A549 (cell line): ENCODE data around the gene CDC42BPB. TPM values are rescaled to one million over a fixed set of nuclear protein-coding genes. Genes with fewer than 3 reads are reported as not detected.

Source experiments
- ATAC-seq, 2 experiments: fragments of 200-7000 bp in 1 of 2; fragments of >200 bp in 1 of 2; cut with Nextera tagmentation in 1 of 2; cut with Tn5 transposase in 1 of 2; 3 replicates each; pipeline versions ENCODE4 v1.8.0 to v1.9.1; 2018 to 2020; ENCODE audit warnings: mild to moderate bottlenecking in 1 of 2, moderate library complexity in 1 of 2
- CTCF ChIA-PET: fragments of 300-600 bp; sonication (Branson Sonifier 250); formaldehyde crosslinking; extraction: SDS; loops from one replicate; lab custom pipeline; 2021; ENCODE audit warnings: antibody characterized with exemption, inconsistent platforms; lab: Yijun Ruan, JAX
- POLR2A ChIA-PET: fragments of 350-600 bp; formaldehyde crosslinking; extraction: SDS; loops from one replicate; lab custom pipeline; 2021; ENCODE audit warnings: antibody characterized with exemption, inconsistent platforms; lab: Yijun Ruan, JAX
- DNase-seq, 2 experiments: peaks; one replicate each; pipeline versions ENCODE4 v3.0.0 to v3.0.0-alpha.2; 2011 to 2016; ENCODE audit warnings: low read depth in 1 of 2, low spot score in 1 of 2
- FAIRE-seq: peaks from 2 replicates; lab custom pipeline; 2011; peaks lifted over from hg19 to GRCh38; lab: Jason Lieb, UNC
- H3K27ac ChIP-seq, 2 experiments: fragments of >200 bp; sonication (Bioruptor Twin); formaldehyde crosslinking; 3 replicates each; pipeline ENCODE4 v1.5.1; 2016 to 2017
- H3K4me1 ChIP-seq: fragments of >200 bp; sonication (Bioruptor Twin); formaldehyde crosslinking; 3 replicates; pipeline ENCODE4 v1.6.1; 2016
- H3K4me2 ChIP-seq: fragments of >200 bp; sonication (Bioruptor Twin); formaldehyde crosslinking; 3 replicates; pipeline ENCODE4 v1.6.1; 2016
- H3K4me3 ChIP-seq: fragments of >200 bp; sonication (Bioruptor Twin); formaldehyde crosslinking; 3 replicates; pipeline ENCODE4 v1.5.1; 2016
- H3K9me3 ChIP-seq: fragments of >200 bp; sonication (Bioruptor Twin); formaldehyde crosslinking; 3 replicates; pipeline ENCODE4 v1.6.1; 2016
- CBX8 ChIP-seq: fragments of 200-600 bp; sonication (generic); IDR thresholded peaks from 2 replicates; pipeline ENCODE4 v1.6.1; 2016
- CHD4 ChIP-seq: fragments of 200-600 bp; sonication (generic); IDR thresholded peaks from 2 replicates; pipeline ENCODE4 v1.6.1; 2016; ENCODE audit warnings: antibody characterized with exemption, mild to moderate bottlenecking, borderline replicate concordance
- EP300 ChIP-seq, 2 experiments: fragments of >200 bp; sonication (Bioruptor Twin); formaldehyde crosslinking; IDR thresholded peaks; 2 replicates in 1 of 2; 3 replicates in 1 of 2; pipeline ENCODE4 v1.6.1; 2016 to 2017
- ESRRA ChIP-seq: fragments of 150-350 bp; IDR thresholded peaks from 2 replicates; pipeline ENCODE4 v1.6.1; 2014; ENCODE audit warnings: mild to moderate bottlenecking, low read length, borderline replicate concordance
- FOSL2 ChIP-seq, 2 experiments: fragments of 450-650 bp in 1 of 2; fragments of >200 bp in 1 of 2; sonication (Bioruptor Twin) in 1 of 2; formaldehyde crosslinking; IDR thresholded peaks; 2 replicates each; pipeline versions ENCODE4 v1.5.0 to v1.6.1; 2016 to 2020; ENCODE audit warnings: mild to moderate bottlenecking in 1 of 2, moderate library complexity in 1 of 2
- FOXS1 ChIP-seq: fragments of 250-450 bp; sonication (Bioruptor Pico); IDR thresholded peaks from 2 replicates; pipeline ENCODE4 v1.5.0; 2020; ENCODE audit warnings: mild to moderate bottlenecking, moderate library complexity
- GATA3 ChIP-seq: IDR thresholded peaks from 2 replicates; pipeline ENCODE4 v1.6.1; 2012; ENCODE audit warnings: borderline replicate concordance
- HEYL ChIP-seq: fragments of 250-450 bp; sonication (Bioruptor Pico); IDR thresholded peaks from 2 replicates; pipeline ENCODE4 v1.8.0; 2021; ENCODE audit warnings: mild to moderate bottlenecking, moderate library complexity
- HOXB5 ChIP-seq: fragments of 250-450 bp; sonication (Bioruptor Pico); IDR thresholded peaks from 2 replicates; pipeline ENCODE4 v1.5.0; 2020; ENCODE audit warnings: mild to moderate bottlenecking, moderate library complexity
- JUN ChIP-seq, 2 experiments: fragments of >200 bp; sonication (Bioruptor Twin); formaldehyde crosslinking; IDR thresholded peaks; 2 replicates in 1 of 2; 3 replicates in 1 of 2; pipeline ENCODE4 v1.6.1; 2016 to 2017
- KDM1A ChIP-seq: fragments of 200-600 bp; sonication (generic); IDR thresholded peaks from 2 replicates; pipeline ENCODE4 v1.6.1; 2016; ENCODE audit warnings: low read depth, mild to moderate bottlenecking
- MAFK ChIP-seq: fragments of 450-650 bp; IDR thresholded peaks from 2 replicates; pipeline ENCODE4 v1.6.1; 2014; ENCODE audit not compliant: partially characterized antibody
- NPAS2 ChIP-seq: fragments of 250-450 bp; sonication (Bioruptor Pico); IDR thresholded peaks from 2 replicates; pipeline ENCODE4 v1.8.0; 2022; ENCODE audit warnings: mild to moderate bottlenecking, moderate library complexity, borderline replicate concordance
- PHF8 ChIP-seq: fragments of 200-600 bp; sonication (generic); IDR thresholded peaks from 2 replicates; pipeline ENCODE4 v1.6.1; 2016; ENCODE audit warnings: low read depth, mild to moderate bottlenecking, antibody characterized with exemption, moderate library complexity, borderline replicate concordance
- POLR2AphosphoS2 ChIP-seq: conservative IDR thresholded peaks from 2 replicates; pipeline ENCODE4 v1.6.1; 2012; ENCODE audit warnings: low read length, improper control_type of control experiment, inconsistent platforms
- RAD21 ChIP-seq, 2 experiments: fragments of >200 bp in 1 of 2; sonication (Bioruptor Twin) in 1 of 2; formaldehyde crosslinking in 1 of 2; IDR thresholded peaks in 1 of 2; conservative IDR thresholded peaks in 1 of 2; 2 replicates in 1 of 2; 3 replicates in 1 of 2; pipeline ENCODE4 v1.6.1; 2012 to 2018; ENCODE audit warnings: inconsistent platforms in 1 of 2
- SMC3 ChIP-seq: fragments of >200 bp; sonication (Bioruptor Twin); formaldehyde crosslinking; IDR thresholded peaks from 3 replicates; pipeline ENCODE4 v1.6.1; 2018; ENCODE audit warnings: inconsistent platforms
- TFCP2L1 ChIP-seq: fragments of 250-450 bp; sonication (Bioruptor Pico); IDR thresholded peaks from 2 replicates; pipeline ENCODE4 v1.5.0; 2021; ENCODE audit warnings: mild to moderate bottlenecking
- TP53 ChIP-seq: fragments of 250-450 bp; sonication (Bioruptor Pico); IDR thresholded peaks from 2 replicates; pipeline ENCODE4 v1.5.0; 2021; ENCODE audit warnings: mild to moderate bottlenecking, moderate library complexity
- ZC3H11A ChIP-seq: fragments of 450-650 bp; IDR thresholded peaks from 2 replicates; pipeline ENCODE4 v1.6.1; 2014; ENCODE audit warnings: antibody characterized with exemption, mild to moderate bottlenecking
- ZNF302 ChIP-seq: fragments of 250-450 bp; sonication (Bioruptor Pico); IDR thresholded peaks from 2 replicates; pipeline ENCODE4 v1.9.0; 2021; ENCODE audit warnings: inconsistent platforms, mild to moderate bottlenecking, moderate library complexity
- WGBS: methylation state at CpG from one replicate; pipeline ENCODE4 v1.1.6; 2017; ENCODE audit errors: missing lambda C conversion rate; 5-methylcytosine and 5-hydroxymethylcytosine counted together
- polyA plus RNA-seq, 4 experiments: library from polyadenylated mRNA; depleted of rRNA in 3 of 4; stranded (reverse); fragments of >200 nt; fragmentation: RNase III in 1 of 4; extraction: RNeasy Plus Mini Kit Qiagen cat#74134 plus additional on column Dnase treatment in 1 of 4; gene quantifications; 2 replicates in 3 of 4; 3 replicates in 1 of 4; pipeline ENCODE4 v1.2.3, GENCODE V29; 2011 to 2017
- TF ChIP-seq, protein P1 (sequence below): IDR thresholded peaks from 2 replicates; pipeline ENCODE4 v1.6.1; 2012; ENCODE audit warnings: low read depth, borderline replicate concordance
- TF ChIP-seq, protein P2 (sequence below): fragments of 150-350 bp; IDR thresholded peaks from 2 replicates; pipeline ENCODE4 v1.6.1; 2014; ENCODE audit warnings: low read depth, mild to moderate bottlenecking, low read length
- TF ChIP-seq, protein P3 (sequence below): fragments of >200 bp; sonication (Bioruptor Twin); formaldehyde crosslinking; IDR thresholded peaks from 3 replicates; pipeline ENCODE4 v1.5.1; 2016
- TF ChIP-seq, protein P4 (sequence below): fragments of 450-650 bp; IDR thresholded peaks from 2 replicates; pipeline ENCODE4 v1.6.1; 2014; ENCODE audit warnings: antibody characterized with exemption
- TF ChIP-seq, protein P5 (sequence below): fragments of 250-450 bp; sonication (Bioruptor Pico); IDR thresholded peaks from 2 replicates; pipeline ENCODE4 v1.5.0; 2021; ENCODE audit warnings: mild to moderate bottlenecking, moderate library complexity, borderline replicate concordance
- TF ChIP-seq, protein P6 (sequence below): fragments of >200 bp; sonication (Bioruptor Twin); formaldehyde crosslinking; IDR thresholded peaks from 3 replicates; pipeline ENCODE4 v1.6.1; 2016

The CDC42BPB gene
- polyA plus RNA-seq, 2 of the 4 experiments (the other 2 are of a cell fraction), result 56.4 to 57.1 TPM

DNA sequence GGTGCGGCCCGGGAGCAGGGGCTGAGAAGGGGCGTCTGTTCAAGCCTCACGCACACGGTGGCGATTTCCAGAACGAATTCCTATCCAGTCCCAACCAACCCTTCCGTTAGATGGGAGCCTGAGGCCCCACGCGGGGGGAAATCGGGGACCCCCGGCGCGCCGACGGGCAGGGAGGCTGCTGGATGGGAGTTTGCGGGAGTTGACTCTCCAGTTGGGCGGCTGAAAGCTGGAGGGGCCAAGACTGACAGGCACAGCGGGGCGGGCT is 47.0 kb upstream of the CDC42BPB start:
- Histone ChIP-seq H3K4me1 (peaks cover 74% of the 10 kb centered on the region), H3K9me3 (no peaks in the 10 kb centered on the region), H3K4me3 (peak overlapping the region; percentile 42), H3K4me2 (peak overlapping the region; percentile 78)
- DNase-seq (no peak), FAIRE-seq (no peak), ATAC-seq (no peak)
- POLR2A ChIA-PET, result interaction anchor here (1.0 to 2.3 kb wide), 8 partner anchors 17 to 240 kb away, joined by 3 to 10 read pairs (median 4); partner anchors contain the start of genes EIF5 and TNFAIP2
- TF ChIP-seq ESRRA (no peak), HOXB5 (CRISPR knock-in tag) (no peak), JUN (IDR thresholded peaks at IDR 0.05) (no peak), POLR2AphosphoS2 (no peak), SMC3 (no peak), TFCP2L1 (CRISPR knock-in tag) (no peak), TP53 (no peak), ZNF302 (CRISPR knock-in tag) (no peak), ZC3H11A (no peak), MAFK (no peak), CBX8 (no peak), FOXS1 (CRISPR knock-in tag) (no peak)
- TF ChIP-seq, protein P1, sequence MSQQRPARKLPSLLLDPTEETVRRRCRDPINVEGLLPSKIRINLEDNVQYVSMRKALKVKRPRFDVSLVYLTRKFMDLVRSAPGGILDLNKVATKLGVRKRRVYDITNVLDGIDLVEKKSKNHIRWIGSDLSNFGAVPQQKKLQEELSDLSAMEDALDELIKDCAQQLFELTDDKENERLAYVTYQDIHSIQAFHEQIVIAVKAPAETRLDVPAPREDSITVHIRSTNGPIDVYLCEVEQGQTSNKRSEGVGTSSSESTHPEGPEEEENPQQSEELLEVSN, result no peak
- TF ChIP-seq, all 56 proteins: peak for 0
- WGBS, result 37% methylated on average over 18 of the region's 20 CpGs
- peak overlapping the region; percentile 94 for H3K27ac ChIP-seq
- CTCF ChIA-PET, result interaction anchor here (0.5 to 14.0 kb wide), 65 partner anchors 8 to 748 kb away, joined by 3 to 544 read pairs (median 7); partner anchors contain the start of genes EXOC3L4, LBHD2 and TNFAIP2

DNA sequence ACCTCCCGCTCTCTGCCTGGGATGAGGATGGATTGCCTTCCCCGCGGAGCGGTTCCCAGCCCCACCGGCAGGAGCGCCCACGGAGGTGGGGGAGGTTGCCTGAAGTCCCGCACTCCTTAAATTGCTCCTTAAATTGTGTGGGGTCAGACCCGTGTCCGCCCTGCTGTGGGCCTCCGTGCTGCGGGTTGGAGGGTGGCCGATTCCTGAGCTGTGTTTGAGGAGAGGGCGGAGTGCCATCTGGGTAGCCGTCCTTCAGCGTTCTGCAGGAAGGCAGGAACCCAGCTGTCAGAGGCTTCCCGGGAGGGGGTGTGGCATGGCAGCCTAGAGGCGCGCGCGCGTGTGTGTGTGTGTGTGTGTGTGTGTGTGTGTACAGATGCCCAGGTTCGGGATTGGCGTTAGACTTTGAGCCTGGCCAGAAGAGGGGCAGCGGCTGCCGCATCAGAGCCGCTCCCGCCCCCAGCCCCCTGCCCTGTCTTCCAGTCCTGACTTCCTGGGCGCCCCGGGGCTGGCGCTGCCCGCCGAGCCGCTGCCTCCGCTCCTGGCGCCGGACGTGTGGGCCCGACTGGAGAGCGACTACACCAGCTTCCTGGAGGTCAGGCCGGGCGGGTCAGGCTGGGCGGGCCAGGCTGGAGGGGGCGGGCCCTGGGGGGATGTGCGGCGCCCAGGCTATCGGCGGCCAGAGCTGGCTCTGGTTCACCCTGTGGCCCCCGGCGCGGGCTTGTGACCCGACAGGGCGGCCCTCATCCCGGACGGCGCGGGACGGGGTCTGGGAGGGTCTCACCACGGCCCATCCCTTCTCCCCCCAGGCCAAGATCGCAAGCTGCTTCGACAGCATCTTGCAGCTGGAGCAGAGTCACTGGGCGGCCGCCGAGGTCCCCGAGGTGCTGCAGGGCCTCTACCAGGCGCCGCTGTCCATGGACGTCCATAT is 46.4 kb upstream of the CDC42BPB start:
- ATAC-seq, result peak; percentile 61 to 80
- H3K4me1 ChIP-seq, result peaks cover 78% of the 10 kb centered on the region
- H3K4me3 ChIP-seq, result peak overlapping the region; percentile 42
- POLR2A ChIA-PET, result interaction anchor here (1.0 to 2.3 kb wide), 6 partner anchors 17 to 241 kb away, joined by 3 to 10 read pairs (median 4); partner anchors contain the start of gene EIF5
- no peaks in the 10 kb centered on the region for H3K9me3 ChIP-seq
- FAIRE-seq, result no peak
- CTCF ChIA-PET, result interaction anchor here (0.6 to 14.0 kb wide), 41 partner anchors 8 to 747 kb away, joined by 3 to 544 read pairs (median 9); partner anchors contain the start of genes EXOC3L4, LBHD2 and TNFAIP2
- peak overlapping the region; percentile 78 for H3K4me2 ChIP-seq
- peak overlapping the region; percentile 94 for H3K27ac ChIP-seq
- 3% methylated on average over 37 of the region's 68 CpGs for WGBS
- DNase-seq, result peak; percentile 88 to 95
- peak; percentile 32; the same call in 1 of the 2 replicates for TF ChIP-seq PHF8
- TF ChIP-seq KDM1A, result no peak
- peak; percentile 32; the same call in 2 of the 3 replicates for TF ChIP-seq SMC3
- peak; percentile 59 to 81; a peak in 2 of 5 replicates for TF ChIP-seq JUN (IDR thresholded peaks at IDR 0.05)
- TF ChIP-seq CHD4, result no peak
- TF ChIP-seq FOSL2 (IDR thresholded peaks at IDR 0.05), result no peak
- no peak for TF ChIP-seq FOSL2 (CRISPR knock-in tag; IDR thresholded peaks at IDR 0.05)
- TF ChIP-seq HEYL (CRISPR knock-in tag), result no peak
- TF ChIP-seq, protein P2, sequence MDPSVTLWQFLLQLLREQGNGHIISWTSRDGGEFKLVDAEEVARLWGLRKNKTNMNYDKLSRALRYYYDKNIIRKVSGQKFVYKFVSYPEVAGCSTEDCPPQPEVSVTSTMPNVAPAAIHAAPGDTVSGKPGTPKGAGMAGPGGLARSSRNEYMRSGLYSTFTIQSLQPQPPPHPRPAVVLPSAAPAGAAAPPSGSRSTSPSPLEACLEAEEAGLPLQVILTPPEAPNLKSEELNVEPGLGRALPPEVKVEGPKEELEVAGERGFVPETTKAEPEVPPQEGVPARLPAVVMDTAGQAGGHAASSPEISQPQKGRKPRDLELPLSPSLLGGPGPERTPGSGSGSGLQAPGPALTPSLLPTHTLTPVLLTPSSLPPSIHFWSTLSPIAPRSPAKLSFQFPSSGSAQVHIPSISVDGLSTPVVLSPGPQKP, result no peak
- TF ChIP-seq, protein P3, sequence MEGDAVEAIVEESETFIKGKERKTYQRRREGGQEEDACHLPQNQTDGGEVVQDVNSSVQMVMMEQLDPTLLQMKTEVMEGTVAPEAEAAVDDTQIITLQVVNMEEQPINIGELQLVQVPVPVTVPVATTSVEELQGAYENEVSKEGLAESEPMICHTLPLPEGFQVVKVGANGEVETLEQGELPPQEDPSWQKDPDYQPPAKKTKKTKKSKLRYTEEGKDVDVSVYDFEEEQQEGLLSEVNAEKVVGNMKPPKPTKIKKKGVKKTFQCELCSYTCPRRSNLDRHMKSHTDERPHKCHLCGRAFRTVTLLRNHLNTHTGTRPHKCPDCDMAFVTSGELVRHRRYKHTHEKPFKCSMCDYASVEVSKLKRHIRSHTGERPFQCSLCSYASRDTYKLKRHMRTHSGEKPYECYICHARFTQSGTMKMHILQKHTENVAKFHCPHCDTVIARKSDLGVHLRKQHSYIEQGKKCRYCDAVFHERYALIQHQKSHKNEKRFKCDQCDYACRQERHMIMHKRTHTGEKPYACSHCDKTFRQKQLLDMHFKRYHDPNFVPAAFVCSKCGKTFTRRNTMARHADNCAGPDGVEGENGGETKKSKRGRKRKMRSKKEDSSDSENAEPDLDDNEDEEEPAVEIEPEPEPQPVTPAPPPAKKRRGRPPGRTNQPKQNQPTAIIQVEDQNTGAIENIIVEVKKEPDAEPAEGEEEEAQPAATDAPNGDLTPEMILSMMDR, result peak; percentile 8; the same call in 1 of the 3 replicates
- peak; percentile 64; the same call in 1 of the 2 replicates for TF ChIP-seq GATA3
- TF ChIP-seq, protein P4, sequence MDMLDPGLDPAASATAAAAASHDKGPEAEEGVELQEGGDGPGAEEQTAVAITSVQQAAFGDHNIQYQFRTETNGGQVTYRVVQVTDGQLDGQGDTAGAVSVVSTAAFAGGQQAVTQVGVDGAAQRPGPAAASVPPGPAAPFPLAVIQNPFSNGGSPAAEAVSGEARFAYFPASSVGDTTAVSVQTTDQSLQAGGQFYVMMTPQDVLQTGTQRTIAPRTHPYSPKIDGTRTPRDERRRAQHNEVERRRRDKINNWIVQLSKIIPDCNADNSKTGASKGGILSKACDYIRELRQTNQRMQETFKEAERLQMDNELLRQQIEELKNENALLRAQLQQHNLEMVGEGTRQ, result no peak
- 0 out of 5 replicates have a peak, but pooled peaks of 1 of the 2 experiments have one; percentile 40 for TF ChIP-seq EP300 (IDR thresholded peaks at IDR 0.05)
- TF ChIP-seq, protein P5, sequence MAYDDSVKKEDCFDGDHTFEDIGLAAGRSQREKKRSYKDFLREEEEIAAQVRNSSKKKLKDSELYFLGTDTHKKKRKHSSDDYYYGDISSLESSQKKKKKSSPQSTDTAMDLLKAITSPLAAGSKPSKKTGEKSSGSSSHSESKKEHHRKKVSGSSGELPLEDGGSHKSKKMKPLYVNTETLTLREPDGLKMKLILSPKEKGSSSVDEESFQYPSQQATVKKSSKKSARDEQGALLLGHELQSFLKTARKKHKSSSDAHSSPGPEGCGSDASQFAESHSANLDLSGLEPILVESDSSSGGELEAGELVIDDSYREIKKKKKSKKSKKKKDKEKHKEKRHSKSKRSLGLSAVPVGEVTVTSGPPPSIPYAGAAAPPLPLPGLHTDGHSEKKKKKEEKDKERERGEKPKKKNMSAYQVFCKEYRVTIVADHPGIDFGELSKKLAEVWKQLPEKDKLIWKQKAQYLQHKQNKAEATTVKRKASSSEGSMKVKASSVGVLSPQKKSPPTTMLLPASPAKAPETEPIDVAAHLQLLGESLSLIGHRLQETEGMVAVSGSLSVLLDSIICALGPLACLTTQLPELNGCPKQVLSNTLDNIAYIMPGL, result no peak
- peak in 1 of 2 experiments; percentile 34; a peak in 1 of 5 replicates for TF ChIP-seq RAD21 (conservative IDR thresholded peaks at IDR 0.05 in 1 of 2, IDR thresholded peaks at IDR 0.05 in 1 of 2)
- no peak for TF ChIP-seq ZNF302 (CRISPR knock-in tag)
- TF ChIP-seq, protein P6, sequence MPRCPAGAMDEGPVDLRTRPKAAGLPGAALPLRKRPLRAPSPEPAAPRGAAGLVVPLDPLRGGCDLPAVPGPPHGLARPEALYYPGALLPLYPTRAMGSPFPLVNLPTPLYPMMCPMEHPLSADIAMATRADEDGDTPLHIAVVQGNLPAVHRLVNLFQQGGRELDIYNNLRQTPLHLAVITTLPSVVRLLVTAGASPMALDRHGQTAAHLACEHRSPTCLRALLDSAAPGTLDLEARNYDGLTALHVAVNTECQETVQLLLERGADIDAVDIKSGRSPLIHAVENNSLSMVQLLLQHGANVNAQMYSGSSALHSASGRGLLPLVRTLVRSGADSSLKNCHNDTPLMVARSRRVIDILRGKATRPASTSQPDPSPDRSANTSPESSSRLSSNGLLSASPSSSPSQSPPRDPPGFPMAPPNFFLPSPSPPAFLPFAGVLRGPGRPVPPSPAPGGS, result peak; percentile 54; the same call in 1 of the 3 replicates
- TF ChIP-seq TFCP2L1 (CRISPR knock-in tag), result no peak
- TF ChIP-seq HOXB5 (CRISPR knock-in tag), result no peak
- no peak for TF ChIP-seq ZC3H11A
- no peak for TF ChIP-seq NPAS2 (CRISPR knock-in tag)
